ENCODE results near the gene RPL38.

RPL38 gene

GRCh38 chr17:74160656-74161502 lies 42.6 kb upstream of the RPL38 start:
- in situ Hi-C loops (cut with MboI; ENCODE audit: low sequenced_read_pairs, unreplicated experiment), result no loop called here
- DNase-seq (ENCODE audit: low spot score), result no peak
- TF ChIP-seq CTCF (IDR thresholded peaks at IDR 0.05; ENCODE audit: borderline replicate concordance, control extremely low read depth, extremely low read depth, insufficient read depth, missing control alignments), result no peak

GRCh38 chr17:74161503-74161875 lies 42.0 kb upstream of the RPL38 start:
- TF ChIP-seq CTCF (IDR thresholded peaks at IDR 0.05; ENCODE audit: borderline replicate concordance, control extremely low read depth, extremely low read depth, insufficient read depth, missing control alignments), result no peak
- no peak for DNase-seq (ENCODE audit: low spot score)
- in situ Hi-C loops (cut with MboI; ENCODE audit: low sequenced_read_pairs, unreplicated experiment), result no loop called here

- in situ Hi-C loops (cut with MboI; ENCODE audit: low sequenced_read_pairs, unreplicated experiment), result no loop called here
These were observed 40.1 kb upstream of the RPL38 start for GRCh38 chr17:74163271-74163821.

GRCh38 chr17:74163836-74164235 lies 39.6 kb upstream of the RPL38 start:
- TF ChIP-seq CTCF (IDR thresholded peaks at IDR 0.05; ENCODE audit: borderline replicate concordance, control extremely low read depth, extremely low read depth, insufficient read depth, missing control alignments), result no peak
- in situ Hi-C loops (cut with MboI; ENCODE audit: low sequenced_read_pairs, unreplicated experiment), result no loop called here
- peak; percentile 3 for DNase-seq (ENCODE audit: low spot score)

More at GRCh38 chr17:74163271-74163821, 40.1 kb upstream of the RPL38 start:
- no peak for TF ChIP-seq CTCF (IDR thresholded peaks at IDR 0.05; ENCODE audit: borderline replicate concordance, control extremely low read depth, extremely low read depth, insufficient read depth, missing control alignments)
- DNase-seq (ENCODE audit: low spot score), result peak; percentile 4

GRCh38 chr17:74164446-74165045 lies 38.9 kb upstream of the RPL38 start:
- DNase-seq (ENCODE audit: low spot score), result no peak
- in situ Hi-C loops (cut with MboI; ENCODE audit: low sequenced_read_pairs, unreplicated experiment), result no loop called here
- TF ChIP-seq CTCF (IDR thresholded peaks at IDR 0.05; ENCODE audit: borderline replicate concordance, control extremely low read depth, extremely low read depth, insufficient read depth, missing control alignments), result no peak

GRCh38 chr17:74165797-74166365 lies 37.6 kb upstream of the RPL38 start:
- in situ Hi-C loops (cut with MboI; ENCODE audit: low sequenced_read_pairs, unreplicated experiment), result no loop called here
- no peak for TF ChIP-seq CTCF (IDR thresholded peaks at IDR 0.05; ENCODE audit: borderline replicate concordance, control extremely low read depth, extremely low read depth, insufficient read depth, missing control alignments)
- DNase-seq (ENCODE audit: low spot score), result no peak

Measured in GM13976 (cell line).